GM10266 (cell line): ENCODE results near the gene MDK.

Source experiments
- DNase-seq: peaks from one replicate; pipeline ENCODE4 v3.0.0; 2012; ENCODE audit errors: extremely low spot score
- CTCF ChIP-seq: IDR thresholded peaks from 2 replicates; pipeline ENCODE4 v1.5.1; 2012; ENCODE audit warnings: mild to moderate bottlenecking, low read depth; ENCODE audit not compliant: control insufficient read depth, insufficient read depth; ENCODE audit errors: missing control alignments

MDK gene

DNA sequence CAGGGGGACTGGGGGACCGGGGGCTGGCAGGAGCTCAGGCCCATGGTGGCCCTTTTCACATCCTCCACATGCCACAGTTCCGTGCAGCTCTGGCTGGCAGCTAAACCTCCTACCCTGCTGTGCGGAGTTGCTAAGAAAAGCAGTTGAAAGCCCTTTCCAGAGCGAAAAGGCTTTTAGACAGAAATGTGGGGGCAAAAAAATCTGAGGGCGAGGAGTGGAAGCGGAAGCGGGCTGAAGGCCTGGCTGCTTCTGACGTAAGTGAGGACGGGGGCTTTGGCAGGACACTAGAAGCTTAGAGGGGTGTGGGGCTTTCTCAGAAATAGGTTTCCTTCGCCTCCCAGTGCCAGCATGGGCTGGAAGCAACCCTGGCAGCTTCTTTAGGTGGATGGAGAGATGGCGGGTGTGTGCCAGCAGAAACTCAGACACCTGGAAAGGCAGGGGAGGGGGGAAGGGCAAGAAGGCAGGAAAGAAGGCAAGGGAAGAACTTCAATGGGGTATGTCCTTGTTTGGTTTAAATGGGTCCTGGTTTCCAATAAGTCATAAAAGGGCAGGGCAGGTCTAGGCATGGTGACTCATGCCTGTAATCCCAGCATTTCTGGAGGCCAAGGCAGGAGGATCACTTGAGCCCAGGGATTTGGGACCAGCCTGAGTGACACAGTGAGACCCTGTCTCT is 45.4 kb upstream of the MDK start:
- DNase-seq, result no peak
- TF ChIP-seq CTCF, result no peak

GRCh38 chr11:46336563-46337180 is 44.8 kb upstream of the MDK start:
- TF ChIP-seq CTCF, result no peak
- no peak for DNase-seq

GRCh38 chr11:46337626-46338345 is 43.7 kb upstream of the MDK start:
- TF ChIP-seq CTCF, result no peak

GRCh38 chr11:46338636-46338987 is 42.9 kb upstream of the MDK start:
- no peak for TF ChIP-seq CTCF
- no peak for DNase-seq

More at GRCh38 chr11:46337626-46338345, 43.7 kb upstream of the MDK start:
- DNase-seq, result no peak

DNA sequence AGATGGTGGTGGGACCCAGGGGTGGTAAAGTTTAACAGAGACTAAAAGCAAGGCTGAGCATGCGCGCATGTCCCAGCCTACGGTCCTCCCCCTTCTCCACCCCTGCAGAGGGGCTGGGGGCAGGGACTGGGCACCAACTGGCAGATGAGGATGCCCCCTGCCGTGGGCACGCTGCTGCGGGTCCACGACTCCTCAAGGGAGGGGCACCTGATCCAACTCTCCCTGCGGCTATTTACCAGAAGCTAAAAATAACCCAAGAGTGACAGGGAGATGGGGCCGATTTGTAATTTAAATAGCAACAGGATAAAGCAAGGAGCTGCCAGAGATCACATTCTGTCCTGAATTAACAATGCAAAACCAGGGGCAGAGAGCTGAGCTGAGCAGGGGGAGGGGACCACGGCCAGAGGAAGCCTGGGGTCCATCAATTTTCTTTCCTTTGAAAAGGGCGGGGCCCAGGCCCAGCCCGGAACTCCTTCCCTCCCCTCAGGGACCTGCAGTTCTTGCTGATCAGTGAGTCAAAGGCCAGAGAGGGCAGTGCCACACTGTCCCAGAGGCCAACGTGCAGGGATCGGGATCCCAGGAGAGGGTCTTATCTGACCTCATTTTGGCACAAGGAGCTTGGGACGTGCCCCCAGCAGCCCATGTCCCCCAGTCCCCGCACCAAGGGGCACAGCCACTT is 42.3 kb upstream of the MDK start:
- no peak for DNase-seq
- TF ChIP-seq CTCF, result no peak

- TF ChIP-seq CTCF, result no peak
- no peak for DNase-seq
Observed at GRCh38 chr11:46339816-46340215, 41.7 kb upstream of the MDK start.
